ENCODE results near the gene CNNM3.

Gene CNNM3

DNA sequence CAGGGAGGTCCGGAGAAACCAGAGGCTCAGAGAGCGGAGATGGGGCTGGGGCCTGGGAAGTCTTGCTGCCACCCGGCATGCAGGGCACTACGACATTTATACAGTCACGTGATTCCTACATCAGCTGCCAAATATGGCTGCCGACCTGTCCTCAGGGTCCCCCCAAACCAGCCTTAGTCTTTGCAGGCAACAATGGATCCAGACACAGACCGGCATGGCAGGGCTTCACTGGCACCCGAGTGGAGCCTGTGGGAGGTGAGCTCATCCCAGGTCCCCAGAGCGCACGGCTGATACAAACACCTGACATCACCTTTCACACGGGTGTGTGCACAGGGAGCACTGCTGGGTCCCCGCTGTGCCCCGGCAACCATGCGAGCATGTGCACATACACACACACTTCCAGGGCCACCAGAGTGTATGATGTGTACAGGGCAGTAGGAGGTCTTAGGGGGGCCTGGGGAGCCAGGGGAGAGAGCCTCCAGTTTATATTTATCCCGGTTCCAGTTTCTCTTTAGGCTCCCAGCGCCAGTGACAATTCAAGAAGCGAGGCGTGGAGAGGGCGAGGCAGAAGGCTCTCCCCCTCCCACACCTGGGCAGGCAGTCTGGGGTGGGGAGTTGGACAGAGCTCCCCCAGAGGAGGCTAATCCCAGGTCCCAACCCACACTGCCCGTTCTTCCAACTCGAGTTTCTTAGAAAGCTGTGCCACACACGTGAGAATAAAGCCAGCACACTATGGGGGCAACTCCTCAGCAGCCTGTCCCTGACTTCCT lies 51.1 kb downstream of the CNNM3 start:
- no peak for DNase-seq

DNA sequence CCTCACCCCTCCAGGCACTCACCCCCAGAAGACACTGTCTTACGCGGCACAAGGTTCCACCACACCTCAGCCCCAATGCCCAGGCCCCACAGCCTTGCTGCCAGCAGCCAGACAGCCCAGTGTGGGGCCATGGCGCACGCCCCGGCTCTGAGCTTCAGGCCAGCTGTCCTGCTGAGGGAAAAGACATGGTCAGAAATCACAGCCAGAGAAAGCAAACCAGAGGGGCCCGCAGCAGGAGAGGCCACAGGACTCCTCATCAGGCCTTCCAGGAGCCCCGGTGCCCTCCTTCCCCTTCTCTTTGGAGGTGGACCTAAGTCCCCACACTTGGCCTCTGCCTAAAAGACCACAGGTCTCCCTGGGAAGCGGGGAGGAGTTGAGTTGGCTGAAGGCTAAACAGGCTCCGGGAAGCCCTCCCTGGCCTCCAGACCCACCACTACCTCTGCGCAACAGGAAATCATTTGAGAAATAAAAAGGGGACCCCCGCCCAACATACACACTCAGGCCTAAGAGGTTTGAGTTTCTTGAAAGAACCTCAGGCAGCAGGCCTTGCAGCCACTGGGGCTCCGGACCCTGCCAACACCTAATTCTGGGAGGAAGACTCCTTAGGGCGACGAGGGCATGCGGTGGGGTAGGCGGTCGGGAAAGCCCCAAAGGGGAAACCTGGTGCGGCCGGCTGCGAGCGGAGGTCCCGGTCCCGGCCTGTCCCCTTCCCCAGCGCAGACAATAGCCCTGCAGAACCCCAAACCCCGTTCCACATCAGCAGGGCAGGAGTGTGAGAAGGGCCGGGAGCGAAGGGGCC lies 51.9 kb downstream of the CNNM3 start:
- no peak for DNase-seq

DNA sequence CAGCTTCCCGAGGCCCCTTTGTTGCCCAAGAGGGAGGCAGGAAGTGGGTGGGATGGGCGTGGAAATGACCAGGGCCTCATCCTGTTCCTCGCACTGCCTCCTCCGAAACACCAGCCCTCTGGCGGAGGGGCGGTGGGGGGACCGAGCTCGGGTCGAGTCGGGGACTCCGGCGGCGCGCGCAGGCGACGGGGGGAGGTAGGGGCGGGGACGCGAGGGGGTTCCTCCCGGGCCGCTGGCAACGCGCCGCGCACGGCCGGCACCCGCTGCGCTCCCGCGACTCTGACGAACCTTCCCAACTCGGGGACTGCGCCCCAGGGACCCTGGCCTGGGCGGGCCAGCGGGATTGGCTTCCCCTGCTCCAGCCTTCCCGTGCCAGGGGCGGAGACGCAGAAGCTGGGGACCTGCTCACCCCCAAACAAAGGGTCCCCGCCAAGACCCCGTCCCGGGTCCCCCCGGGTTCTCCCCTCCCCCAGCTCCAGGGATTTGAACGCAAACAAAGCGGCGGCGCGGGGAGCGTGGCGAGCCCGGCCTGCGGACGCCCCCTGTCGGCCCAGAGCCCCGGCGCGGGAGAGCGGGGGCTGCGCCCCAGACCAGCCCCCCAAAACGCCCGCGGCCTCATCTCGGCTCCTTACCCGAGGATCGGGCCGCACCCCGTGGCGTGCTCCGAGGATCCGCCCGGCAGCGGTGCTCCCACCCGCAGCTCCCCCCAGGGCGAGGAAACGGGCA lies 52.6 kb downstream of the CNNM3 start:
- peak; percentile 73 for DNase-seq

DNA sequence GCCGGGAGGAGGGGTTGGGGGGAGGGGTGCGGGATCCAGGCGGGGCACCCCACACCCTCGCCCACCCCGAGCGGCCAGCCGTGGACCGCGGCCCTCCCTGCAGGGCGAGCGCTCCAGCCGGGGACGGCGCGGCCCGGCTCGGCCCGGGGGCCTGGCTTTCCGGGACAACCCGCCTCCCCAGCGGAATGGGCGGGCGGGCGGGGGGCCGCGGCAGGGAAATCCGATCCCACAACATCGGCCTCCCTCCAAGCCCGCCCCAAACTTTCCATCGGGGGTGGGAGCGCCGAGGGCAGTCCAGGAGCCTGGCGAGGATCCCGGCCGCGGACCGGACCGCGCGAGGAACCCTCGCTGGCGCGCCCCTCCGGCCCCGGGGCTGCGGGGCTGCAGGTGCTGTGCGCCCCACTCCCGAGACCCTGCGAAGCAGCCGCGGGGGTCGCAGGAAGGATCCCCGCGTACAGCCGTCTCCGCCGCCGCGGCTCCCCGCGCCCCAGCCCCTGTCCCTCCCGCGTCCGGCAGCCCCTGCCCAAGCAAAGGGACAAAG lies 53.3 kb downstream of the CNNM3 start:
- DNase-seq: no peak

DNA sequence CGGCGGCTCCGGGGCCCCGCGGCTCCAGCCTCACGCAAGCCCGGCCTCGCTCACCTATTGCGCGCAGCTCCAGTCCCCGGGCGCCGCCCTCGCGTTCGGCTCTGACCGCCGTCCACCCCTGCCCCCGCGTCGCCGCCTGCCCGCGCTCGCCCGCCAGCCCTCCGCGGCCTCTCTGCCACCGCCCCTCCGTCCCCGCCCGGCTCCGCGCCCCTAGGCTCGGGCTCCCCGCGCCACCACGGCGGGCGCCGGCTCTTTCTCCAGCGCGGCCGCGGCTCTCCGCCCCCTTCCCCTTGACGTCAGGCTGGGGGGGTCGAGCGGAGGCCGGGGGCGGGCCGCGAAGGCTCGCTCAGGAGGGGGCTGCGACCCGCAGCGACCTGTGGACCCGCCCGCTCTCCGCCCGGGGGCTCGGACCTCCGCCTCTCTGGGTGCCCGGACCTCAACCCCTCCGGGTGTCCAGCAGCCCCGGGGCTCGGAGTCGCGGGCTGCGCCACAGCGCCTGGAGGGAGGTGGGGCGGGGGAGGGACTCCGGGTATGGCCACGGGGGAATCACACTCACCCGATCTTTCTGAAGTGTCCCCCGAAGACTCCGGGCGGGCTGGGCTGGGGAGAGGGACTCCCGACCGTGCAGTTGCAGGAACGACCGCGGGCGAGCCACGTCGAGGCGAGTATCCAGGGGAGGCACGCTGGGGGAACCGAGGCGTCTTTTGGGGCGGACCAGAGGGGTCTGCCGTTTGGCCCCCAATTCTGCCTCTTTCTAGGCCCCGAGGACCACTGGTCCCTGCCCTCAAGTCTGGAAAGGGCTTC lies 54.0 kb downstream of the CNNM3 start, which contains the start of gene SEMA4C:
Gene SEMA4C (minus strand): TSS at position 259 of the 804 bp plus-strand sequence. CDS start 2,194 bp downstream, outside the sequence.
- DNase-seq: peak; percentile 64

DNA sequence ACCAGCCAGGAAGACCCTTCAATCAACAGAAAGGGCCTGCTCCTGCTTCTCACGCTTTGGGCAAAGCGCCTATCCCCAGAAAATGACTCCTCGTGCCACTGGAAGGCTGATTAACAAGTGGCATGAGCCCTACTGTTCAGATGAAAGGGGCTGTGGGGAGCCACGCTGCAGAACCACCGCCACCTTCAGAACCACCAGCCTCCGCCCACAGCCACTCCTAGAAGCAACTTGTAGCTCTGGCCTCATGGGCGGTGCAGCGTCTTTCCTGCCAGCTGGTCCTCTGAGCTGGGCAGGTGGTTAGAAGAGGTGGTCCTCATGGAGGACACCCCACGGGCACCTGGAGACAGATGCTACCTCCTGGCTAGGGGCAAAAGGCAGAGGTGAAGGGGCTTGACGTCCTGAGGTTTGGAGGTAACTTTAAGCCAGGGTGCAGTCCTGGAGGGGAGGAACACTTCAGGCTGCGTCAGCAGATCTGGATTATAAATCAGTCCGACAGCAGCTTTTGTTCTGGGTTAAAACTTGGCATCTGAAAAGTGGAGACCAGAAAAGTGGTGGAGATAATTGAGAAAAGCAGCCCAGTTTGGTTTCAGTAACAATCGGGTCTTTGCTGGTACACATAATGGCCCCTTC lies 54.7 kb downstream of the CNNM3 start:
- DNase-seq: peak; percentile 78

DNA sequence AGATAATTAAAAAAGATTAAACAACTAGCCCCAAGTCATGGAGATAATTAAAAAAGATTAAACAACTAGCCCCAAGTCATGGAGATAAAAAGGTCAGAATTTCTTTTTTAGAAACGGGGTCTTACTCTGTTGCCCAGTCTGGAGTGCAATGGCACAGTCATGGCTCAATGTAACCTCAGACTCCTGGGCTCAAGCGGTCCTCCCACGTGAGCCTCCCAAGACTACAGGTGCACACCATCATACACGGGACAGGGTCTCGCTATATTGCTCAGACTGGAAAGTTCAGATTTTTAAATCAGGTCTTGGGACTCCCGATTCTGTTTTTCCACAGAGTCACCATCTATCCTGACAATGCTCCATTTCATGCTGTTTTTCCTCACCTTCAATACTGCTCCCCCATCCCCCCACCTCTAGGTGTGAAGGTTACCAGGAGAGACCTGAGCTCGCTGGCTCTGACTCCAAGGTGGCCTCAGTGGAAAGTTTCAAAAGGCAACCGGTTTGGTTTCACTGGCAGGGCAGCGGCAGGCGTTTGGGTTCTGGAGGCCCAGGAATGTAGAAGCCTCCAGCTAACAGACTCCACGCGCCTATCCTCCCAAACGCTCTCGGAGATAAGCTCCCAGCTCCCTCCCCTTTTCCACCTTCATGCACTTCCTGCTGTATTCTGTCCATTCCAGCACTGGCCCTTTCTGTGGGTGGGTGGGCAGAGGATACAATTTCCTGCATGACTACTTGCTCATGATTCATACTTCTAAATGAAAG lies 56.7 kb downstream of the CNNM3 start:
- DNase-seq: no peak

DNA sequence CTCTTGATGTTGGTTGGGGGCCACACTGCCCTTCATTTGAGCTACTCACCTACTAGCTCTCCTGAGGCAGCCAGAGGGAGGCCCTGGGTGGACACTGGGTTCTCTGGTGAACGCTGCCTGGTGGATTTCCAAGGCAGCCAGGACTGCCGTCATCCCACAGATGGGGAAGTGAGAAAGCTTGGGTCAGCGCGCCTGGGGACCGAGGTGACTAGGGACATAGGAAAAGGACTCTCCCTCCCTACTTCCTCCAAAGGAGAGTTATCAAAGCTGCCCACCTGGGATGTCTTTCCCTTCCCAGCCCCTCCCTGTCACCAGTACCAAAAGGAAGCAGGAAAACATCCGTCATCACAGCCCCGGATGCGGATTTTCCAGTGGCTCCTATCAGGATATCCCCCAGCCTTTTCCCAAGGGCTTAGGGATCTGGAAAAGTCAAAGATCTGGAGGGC lies 57.6 kb downstream of the CNNM3 start:
- no peak for DNase-seq

DNA sequence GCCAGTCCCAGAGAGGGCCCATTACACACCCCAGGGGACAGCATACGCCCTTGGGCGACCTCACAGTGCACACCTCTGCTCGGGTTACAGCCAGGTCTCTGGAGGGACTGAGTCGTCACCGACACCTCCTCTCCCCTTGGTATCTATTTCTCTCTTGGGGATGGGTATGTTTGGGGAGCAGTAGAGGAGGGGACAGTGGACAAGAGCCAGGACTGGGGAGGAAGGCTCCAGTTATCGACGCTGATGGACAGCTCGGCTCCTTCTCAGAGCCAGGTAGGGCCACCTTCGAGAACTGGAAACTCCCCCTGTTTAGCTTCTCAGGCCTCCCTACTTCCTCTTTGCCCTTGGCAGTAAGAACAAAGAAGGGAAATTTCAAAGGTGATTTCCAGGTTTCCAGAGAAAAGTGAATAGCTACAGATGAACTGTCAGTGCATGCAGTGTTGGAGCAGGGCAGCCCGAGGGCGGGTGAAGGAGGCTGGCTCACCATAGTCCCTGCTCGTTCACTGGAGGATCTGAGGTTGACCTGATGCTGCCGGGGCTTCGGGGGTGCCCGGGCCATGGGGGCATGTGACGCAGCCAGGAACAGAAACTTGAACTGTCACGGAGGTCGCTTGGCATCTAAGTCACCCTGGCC lies 58.2 kb downstream of the CNNM3 start:
- DNase-seq: peak; percentile 11

DNA sequence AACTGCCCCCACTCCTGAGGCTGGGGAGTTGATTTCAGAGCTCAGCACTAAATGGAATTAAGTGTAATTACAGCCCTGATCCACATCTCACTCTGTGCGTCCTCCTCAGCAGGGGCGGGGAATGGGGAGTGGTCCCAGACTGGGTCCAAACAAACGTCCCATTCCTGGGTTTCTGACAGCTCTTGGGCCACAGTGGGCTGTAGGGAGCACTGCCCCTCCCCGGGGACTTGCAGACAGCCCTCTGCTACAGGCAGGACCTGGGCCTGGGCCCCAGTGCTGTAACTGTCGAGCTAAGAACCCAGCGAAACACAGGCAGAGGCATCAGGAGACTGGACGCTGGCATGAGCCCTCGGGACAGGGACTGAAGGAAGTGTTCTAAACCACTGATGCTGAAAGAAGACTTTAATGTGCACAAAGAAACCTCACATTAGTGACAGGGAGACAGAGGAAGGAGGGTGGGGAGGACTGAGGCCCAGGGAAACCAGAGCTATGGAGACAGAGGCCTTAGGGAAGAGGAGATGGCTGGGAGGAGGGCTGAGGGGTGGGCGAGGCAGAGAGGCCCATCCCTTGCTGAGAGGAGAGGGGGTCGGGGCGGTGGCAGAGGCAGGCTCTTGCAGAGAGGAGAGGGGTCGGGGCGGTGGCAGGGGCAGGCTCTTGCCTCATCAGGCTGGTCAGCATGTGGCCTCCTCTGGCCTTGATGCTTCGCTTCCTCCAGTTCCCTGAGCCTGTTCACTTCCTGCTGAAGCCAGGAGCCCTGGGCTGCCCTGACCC lies 59.6 kb downstream of the CNNM3 start:
- no peak for DNase-seq

DNA sequence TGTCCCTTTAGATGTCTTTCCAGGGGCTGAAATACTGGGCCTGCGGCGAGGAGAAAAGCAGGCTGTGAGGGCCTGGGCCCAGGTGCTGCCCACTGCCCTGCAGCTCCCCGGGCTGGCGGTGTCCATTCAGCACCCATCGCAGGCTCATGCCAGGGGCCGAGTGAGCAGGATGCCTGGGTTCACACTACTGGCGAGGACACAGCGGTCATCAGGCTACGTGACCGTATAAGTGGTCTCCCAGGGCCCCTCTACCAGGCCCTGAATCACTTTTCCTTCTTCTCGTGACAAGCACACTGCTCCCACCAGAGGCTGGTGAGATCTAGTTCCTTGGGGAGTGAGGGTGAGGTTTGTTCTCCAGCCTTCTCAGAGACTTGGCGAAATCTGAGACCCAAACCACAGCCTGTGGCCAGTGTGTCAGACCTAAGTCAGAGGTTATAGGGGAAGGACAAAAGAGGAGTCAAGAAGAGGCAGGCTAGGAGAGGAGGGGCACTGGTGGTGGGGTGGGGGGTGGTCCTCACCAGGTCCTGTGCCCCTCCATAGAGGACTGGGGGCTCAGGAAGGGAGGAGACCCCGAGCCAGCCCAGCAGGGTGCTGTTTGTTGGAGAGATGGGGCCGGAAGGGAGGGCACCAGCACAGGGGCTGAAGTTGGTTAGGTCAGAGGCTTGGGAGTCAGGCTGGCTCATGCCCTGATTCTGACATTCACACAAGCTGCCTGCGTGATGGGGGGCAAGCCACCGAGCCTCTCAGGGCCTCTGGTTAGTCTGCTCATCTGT lies 60.4 kb downstream of the CNNM3 start:
- DNase-seq: no peak

DNA sequence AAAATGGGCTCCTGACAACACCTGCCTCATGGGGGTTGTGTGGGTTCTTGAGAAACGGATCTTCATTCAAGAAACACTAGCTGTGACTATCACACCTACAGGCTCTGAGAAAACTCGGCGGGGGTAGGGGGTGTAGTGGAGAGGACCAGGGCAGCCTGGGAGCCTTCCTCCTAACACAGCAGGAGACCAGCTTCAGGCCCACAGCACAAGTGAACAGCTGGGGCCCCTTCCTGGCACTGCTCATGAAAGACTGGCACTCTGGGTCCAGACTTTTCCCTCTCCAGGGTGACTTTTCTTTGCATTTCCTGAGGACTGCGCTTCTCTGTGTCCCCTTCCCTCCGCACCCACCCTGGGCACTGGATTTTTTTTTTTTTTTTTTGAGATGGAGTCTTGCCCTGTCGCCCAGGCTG lies 61.0 kb downstream of the CNNM3 start:
- no peak for DNase-seq

DNA sequence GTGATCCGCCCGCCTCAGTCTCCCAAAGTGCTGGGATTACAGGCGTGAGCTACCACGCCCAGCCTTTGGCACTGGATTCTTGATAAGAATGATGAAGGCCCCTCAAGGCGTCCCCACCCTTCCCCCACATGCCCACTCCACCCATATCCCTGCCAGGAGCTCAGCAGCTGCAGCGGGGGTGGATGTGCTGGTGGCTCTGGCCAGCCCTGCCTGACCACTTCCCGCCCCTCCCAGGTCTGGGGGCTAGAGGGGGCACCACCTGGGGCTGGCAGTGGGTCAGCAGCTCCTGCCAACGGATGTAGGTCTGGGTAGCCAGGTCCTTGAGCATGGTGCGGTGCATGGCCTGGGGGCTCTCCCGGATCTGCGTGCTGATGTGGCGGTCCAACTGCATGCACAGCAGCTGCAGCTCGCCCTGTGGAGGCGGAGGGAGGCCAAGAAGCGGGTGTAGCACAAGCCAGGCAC lies 61.6 kb downstream of the CNNM3 start:
- no peak for DNase-seq

DNA sequence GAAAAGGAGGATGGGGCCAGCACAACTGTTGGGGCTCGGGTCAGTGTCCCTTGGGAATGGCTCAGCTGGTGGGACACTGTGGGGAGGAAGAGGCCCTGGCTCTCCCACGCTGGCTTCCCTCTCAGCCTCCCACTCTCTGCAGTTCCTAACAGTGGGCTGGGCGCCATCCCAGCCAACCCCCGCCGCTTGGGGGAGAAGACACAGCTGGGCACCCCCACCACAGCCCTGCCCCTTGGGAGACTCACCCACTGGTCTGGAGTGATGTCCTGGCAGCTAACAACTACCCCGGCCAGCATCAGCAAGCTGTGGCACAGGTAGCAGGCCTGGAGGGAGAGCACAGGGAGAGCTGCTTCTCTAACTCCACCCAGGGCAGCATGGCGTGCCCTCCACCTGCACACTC lies 62.1 kb downstream of the CNNM3 start:
- DNase-seq: no peak

DNA sequence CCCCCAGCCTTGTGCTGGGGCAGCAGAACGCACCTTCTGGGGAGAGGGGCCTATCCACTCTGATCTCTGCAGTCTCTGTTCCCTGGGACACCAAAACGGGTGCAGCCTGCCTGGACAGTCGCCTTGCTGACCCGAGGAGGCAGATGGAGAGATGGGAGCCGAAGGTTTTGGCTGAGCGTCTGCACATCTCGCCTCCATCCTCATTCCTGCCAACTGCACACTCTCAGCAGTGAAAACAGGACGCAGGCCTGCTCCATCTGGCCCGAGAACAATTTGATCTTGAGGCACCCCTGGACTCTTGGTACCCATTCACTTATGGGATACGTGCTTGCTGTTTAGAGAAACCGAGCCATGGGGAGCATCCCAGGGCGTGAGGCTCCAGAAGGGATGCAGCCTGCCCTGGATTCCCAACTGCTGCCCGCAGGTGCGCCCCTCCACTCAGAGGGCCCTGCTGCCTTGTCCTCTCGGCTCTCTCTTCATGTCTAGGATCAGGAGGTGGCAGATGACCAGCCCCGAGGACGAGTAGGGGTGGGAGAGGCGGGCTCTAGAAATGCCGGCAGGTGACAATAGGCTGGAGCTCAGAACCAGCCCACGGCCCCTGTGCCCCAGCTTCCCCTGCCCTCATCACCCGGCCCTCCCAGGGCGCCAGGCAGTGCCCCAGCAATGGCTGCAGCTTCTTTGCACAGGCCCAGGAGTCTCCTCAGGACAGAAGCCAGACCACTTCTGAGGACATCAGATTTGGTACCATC lies 62.9 kb downstream of the CNNM3 start:
- no peak for DNase-seq

DNA sequence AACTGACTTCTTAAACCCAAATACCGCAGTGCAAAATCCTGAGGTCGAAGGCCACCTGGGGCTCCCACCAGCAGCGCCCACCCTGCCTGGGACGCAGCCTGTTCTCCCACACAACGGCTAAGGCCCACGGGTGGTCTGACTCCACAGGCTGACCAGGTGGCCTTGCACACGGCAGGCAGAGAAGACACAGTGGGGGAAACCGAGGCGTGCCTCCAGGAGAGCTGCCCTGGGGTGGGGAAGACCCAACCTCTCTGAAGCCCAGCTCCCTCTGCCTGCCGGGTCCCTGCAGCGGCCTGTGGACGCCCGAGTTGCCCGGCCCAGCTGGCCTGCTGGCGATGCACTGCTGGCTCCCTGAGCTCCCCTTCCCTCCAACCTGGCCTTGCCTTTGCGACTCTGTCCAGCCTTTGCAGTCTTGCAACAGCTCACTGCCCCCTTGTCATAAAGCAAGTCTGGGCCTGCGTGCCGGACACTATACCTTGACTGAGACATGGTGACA lies 63.5 kb downstream of the CNNM3 start:
- no peak for DNase-seq

DNA sequence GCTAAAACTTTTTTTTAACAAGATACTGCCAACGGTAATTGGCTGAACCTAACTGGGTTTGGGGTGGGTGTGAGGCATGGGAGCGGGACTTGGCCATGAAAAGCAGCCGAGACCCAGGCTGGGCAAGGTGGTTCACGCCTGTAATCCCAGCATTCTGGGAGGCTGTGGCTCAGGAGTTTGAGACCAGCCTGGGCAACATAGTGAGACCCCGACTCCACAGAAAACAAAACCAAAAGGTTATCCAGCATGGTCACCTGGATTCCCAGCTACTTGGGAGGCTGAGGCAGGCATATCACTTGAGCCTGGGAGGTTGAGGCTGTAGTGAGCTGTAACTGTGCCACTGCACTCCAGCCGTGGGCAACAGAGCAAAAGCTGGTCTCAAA lies 64.8 kb downstream of the CNNM3 start:
- DNase-seq: no peak

Measured in NCI-H510A treated with DMSO at 0.1 percent for 48 hours (cell line).